Stromal cell of bone marrow (primary cell): ENCODE results near the gene KCNIP4.
"Not testable (repeated sequence)": the region's sequence is repeated elsewhere in the genome, so short reads cannot be mapped to it uniquely, and the experiment has no call there.

ENCODE experiments used
- DNase-seq: peaks from one replicate; pipeline ENCODE4 v3.0.0-alpha.2; 2012; ENCODE audit warnings: low read depth

Gene KCNIP4

GRCh38 chr4:20752641-20753040 lies 1195.9 kb downstream of the KCNIP4 start:
- DNase-seq = no peak

GRCh38 chr4:20746000-20746399 lies 1202.6 kb downstream of the KCNIP4 start:
- not testable (repeated sequence) for DNase-seq

GRCh38 chr4:20735931-20736330 lies 1212.6 kb downstream of the KCNIP4 start:
- DNase-seq = no peak

- DNase-seq = no peak
These were observed 1223.7 kb downstream of the KCNIP4 start for GRCh38 chr4:20724915-20725314.

DNA sequence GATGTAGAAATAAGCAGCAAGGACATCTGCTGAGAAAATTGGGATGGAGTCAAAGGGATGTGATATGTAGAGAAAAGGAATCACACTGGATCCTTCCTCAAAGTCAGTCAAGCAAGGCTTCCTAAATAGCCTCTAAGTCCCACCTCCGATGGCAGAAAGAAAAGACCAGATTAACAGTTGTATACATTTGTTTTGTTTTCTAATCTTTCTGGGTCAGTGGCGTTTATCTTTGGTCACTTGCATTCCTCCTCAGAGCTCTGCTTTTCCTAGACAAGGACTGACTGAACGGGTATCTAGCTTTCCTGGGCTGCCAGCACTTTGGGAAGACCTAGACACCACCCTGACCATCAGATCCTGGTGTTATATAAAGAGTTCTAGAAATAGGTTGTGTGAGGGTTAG lies 1225.1 kb downstream of the KCNIP4 start:
- DNase-seq = no peak

- DNase-seq = no peak
These were observed 1225.6 kb downstream of the KCNIP4 start for GRCh38 chr4:20723019-20723418.

- no peak for DNase-seq
These were observed 1237.2 kb downstream of the KCNIP4 start for GRCh38 chr4:20711335-20711734.

GRCh38 chr4:20700007-20700761 lies 1248.4 kb downstream of the KCNIP4 start, which contains the start of gene PACRGL:
Gene PACRGL (plus strand): TSS chr4:20700458. CDS start chr4:20704482, 4,024 bp downstream.
- peak; percentile 94 for DNase-seq

- no peak for DNase-seq
These were observed 1249.8 kb downstream of the KCNIP4 start for GRCh38 chr4:20698820-20699219.

GRCh38 chr4:20698382-20698781 lies 1250.2 kb downstream of the KCNIP4 start:
- DNase-seq = no peak

DNA sequence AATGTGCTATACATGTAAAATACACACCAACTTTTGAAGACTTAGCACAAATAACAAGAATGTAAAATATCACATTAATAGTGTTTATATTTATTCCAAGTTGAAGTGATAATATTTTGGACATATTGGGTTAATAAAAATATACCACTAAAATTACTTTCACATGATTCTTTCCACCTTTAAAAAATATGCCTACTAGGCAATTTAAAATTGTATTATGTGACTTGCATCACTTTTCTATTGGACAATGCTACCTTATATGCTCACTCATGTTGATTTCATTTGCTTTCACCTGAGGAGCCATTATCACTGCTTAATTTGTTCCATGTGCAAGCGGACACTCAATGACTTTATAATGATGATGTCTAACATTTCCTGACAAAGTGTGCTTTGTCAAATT lies 1251.8 kb downstream of the KCNIP4 start:
- DNase-seq = no peak

GRCh38 chr4:20687864-20688263 lies 1260.7 kb downstream of the KCNIP4 start:
- DNase-seq = peak; percentile 93

DNA sequence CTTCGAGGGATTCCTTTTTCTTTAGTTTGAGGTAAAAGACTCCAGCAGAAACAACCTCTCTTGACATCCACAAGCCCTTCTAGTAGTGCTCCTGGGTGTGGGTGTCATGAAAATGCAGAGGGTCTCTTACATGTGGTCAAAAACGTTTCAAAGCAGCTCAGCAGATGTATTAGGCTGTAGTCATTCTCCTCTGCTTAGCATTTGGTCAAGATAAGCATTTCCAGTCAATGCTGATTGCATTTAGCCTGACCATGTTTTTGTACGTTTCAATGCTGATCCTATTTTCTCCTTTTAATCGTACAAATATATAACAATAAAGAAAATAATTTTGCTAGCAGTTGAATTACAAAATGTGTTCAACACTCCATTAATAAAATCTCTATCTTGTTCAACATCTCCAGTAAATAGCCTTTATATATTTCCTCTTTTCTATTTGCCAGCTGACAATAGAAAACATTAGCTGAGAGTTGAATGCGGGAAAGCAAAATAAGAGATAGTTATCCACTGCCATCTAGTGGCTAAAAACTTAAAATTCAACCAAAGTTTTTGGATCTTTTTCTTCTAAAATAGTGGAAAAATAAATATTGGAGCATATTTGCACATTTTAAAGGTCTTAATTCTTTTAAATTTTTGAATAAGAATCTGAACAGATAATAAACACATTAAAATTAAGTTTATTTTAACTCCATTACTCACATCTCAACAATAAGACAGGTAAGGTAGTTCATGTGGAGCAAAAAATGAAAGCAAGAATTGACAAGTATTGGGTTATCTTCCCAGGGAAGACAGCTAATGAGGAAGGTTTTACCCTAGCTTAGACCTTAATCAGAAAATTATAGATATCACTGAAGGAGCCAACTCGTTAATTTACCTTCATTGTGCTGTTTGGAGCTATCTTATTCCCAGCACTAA lies 1263.5 kb downstream of the KCNIP4 start:
- no peak for DNase-seq

GRCh38 chr4:20683766-20684165 lies 1264.8 kb downstream of the KCNIP4 start:
- DNase-seq = no peak

DNA sequence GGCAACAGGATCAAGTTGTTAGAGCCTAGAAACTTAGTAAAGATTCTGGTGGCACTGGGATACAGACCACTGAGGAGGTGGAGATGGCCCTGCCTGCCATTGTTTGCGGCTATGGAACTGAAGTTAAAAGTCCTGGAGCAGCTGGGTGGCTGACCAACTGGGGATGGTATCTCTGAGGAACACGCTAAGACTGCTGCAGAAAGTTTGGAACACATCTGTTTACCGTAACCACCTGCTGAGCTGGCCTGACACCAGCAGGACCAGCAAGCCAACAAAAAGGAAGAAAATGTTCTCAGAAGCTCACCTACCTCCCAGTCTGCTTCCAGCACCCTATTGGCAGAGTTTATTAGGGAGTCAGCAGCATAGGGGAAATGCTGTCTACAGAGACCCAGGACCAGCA lies 1265.7 kb downstream of the KCNIP4 start:
- DNase-seq = no peak

DNA sequence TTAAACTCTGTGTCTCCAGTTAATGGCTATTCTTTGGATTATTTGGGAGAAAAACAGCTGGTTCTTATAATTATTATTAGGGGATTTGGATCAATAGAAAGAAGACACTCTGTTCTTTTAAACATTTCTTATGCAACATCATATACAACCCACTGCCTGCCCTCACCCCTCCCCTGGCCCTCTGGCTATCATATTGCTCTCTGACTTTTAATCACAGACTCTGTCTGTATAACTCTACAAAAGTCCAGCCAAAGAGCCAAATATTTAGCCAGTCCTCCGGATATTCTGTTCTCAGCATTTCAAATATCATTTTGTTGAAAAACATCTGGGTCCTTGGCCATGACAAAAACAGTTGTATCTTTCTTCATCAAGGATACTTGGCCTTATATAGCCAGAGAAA lies 1267.3 kb downstream of the KCNIP4 start:
- DNase-seq = no peak

- DNase-seq = no peak
These were observed 1267.8 kb downstream of the KCNIP4 start for GRCh38 chr4:20680736-20681135.

DNA sequence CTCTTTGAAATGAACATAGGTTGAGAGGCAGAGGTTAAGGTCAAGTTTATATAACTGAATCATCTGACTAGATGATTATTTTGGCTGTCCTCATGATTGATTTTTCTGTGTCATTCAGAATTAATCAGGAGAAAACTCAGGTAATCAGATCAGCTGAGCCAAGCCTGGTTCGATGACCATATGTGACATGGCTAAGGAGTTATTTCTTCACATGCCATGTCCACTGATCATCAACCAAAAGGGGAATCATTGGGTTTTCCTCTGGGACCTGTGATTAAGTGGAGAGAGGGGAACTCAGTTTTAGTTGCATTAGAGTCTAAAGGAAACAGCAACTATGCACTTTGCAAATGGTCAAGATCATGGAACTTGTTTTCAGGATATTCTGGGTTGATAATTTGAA lies 1268.6 kb downstream of the KCNIP4 start:
- peak; percentile 34 for DNase-seq
